GM19467 (cell line): ENCODE measurements around the gene CACNA1G.

Source experiments
- ATAC-seq: cut with Tn5 transposase; IDR thresholded peaks from one replicate; pipeline ENCODE4 v1.9.1; 2021; ENCODE audit warnings: mild to moderate bottlenecking, moderate library complexity; ENCODE audit not compliant: unreplicated experiment

The CACNA1G gene

DNA sequence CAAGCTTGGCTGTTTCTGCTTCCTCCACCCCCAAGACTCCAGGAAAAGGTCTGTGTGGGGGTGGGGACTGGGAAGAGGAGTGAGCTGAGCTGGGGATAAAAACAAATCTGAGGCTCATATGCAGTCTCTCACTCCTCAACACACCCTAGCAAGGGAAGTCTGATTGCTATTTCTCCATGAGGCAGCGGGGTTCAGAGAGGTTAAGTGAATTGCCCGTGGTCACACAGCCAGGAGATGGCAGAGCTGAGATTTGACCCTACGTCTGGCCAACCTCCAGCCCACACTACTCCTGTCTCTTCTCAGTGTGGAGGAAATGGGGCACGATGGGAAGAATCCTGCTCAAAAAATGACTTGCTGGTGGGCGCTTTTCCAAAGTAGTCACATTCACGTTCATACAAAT is 69.4 kb downstream of the CACNA1G start:
- ATAC-seq: no peak

- ATAC-seq: no peak
Observed at GRCh38 chr17:50630524-50631194, 70.1 kb downstream of the CACNA1G start.

DNA sequence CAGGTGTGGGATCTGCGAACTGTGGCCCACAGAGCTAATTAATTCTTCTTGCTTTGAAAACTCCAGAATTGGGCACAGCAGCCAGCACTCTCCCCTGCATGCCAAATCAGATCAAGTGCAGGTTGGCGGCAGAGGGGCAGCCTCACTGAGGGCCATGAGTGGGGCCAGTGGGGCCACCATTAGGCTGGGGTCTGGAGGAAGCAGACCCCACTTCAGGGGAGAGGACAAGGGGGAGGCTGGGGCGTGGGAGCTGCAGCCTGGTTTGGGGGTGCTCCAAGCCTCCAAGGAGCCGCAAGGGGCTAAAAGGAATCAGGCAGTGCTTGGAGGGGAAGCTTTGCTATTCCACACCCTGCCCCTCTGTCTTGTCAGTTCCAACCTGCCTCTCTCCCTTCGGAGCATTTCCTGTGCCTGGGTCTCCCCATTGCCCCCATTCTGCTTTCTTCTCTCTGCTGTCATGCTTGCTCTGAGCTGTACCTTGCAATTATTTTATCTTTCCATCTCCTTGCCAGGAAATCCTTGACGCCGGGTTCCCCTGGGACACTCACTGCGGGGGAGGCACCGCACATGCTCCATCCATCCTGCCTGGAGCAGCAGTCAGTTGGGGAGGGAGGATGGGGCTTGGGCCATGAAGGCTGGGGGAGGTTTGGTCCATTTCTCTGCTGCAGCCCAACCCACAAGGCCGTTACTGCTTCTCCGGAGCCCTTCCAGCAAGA is 70.8 kb downstream of the CACNA1G start:
- no peak for ATAC-seq

- no peak for ATAC-seq
Observed at GRCh38 chr17:50631908-50632571, 71.5 kb downstream of the CACNA1G start.

DNA sequence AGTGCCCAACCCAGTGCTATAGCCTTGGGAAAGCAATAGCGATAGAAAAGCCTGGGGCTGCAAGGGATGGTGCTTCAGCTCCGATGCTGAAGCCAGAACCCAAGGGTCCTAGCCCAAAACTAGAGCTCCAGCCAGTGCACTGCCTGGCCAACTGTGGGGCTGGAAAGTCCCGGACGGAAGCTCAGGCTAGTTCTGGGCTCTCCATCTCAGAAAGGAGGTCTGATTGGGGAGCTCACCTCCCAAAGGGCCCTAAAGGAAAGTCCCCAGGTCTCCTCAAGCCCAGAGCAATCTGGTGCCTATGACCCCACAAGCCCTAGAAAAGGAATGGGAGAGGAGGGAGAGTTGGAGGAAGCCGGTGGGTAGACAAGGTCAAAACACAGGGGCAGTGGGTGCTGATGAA is 72.1 kb downstream of the CACNA1G start:
- no peak for ATAC-seq

DNA sequence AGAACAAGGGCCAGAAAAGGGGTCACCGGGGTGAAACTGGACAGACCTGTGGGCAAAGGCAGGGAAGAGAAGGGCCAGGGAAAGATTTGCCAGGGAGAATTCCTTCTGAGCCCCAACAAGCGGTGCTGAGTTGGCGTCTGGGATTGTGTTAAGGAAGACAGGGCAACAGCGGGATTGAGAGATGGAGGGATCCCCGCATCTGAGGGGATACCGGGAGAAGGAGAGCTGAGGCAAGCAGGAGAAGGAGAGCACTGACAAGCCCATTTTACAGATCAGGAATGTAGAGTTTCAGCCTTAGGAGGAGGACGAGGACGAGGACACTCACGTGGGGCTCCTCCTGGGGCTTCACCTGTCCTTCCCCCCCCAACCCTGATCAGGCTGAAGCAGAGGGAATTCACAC is 73.2 kb downstream of the CACNA1G start:
- no peak for ATAC-seq

GRCh38 chr17:50634224-50634914 is 73.9 kb downstream of the CACNA1G start, which contains the start of gene ABCC3:
Gene ABCC3, plus strand, starts transcription at chr17:50634881. Its CDS starts 56 bp downstream, at chr17:50634937.
- ATAC-seq: no peak

DNA sequence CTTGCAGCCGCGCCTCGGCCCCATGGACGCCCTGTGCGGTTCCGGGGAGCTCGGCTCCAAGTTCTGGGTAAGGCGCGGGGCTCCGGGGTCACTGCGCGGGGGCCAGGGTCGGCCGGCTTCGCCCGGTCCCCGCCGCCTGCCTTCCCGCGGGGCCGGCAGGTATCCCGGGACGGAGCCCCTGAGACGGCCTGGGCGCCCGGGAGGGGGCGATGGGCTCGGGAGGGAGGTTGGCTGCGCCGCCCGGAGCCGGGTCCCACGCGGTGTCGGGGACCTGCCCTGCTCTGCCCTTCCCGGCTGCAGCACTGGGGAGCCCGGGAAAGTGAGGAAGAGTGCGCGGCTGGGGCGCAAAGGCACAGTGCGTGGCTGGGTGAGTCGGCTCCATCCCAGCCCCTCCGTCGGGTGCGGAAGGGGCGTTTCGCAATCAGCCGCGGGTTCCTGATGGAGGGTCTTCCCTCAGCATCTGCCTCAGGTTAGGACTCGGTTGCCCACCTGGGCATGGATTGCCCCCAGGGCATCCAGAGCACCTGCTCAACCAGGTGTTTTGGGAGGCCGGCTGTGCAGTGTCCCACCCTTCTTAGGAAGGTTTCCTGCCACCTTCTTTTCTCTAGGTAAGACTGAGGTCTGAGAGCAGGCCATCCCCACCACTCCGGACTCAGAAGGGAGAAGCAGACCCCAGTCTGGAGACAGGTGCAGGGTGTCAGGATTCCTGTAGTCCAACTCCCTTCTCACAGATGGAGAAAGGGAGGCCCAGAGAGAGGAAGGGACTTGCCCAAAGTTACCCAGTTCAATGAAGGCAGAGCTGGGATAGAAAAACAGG is 74.6 kb downstream of the CACNA1G start:
- ATAC-seq: no peak

DNA sequence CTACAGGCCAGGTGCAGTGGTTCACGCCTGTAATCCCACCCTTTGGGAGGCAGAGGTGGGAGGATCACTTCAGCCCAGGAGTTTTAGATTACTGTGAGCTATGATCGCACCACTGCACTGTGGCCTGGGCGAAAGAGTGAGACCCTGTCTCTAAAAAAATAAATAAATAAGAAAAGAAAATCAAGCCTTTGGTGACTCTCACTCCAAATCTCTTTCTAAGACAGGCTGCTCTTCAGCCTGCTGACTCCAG is 75.1 kb downstream of the CACNA1G start:
- no peak for ATAC-seq

GRCh38 chr17:50635982-50636803 is 75.7 kb downstream of the CACNA1G start:
- no peak for ATAC-seq

DNA sequence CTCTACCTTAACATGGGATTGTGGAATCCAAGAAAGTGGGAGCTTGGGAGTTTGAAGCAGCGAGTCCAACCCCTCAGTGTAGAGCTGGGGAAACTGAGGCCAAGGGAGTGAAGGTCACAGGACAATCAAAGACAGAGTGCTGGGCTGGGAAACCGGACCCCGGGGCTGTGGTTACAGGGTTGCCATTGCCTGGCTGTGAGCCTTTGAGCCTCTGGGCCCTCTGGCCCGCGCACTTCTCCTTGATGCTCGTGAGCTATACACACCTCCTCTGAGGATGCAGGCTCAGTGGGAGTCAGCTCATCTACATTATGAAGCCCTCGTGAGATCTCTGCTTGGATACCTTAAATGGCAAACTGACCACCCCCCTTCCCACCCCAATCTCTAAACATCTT is 76.3 kb downstream of the CACNA1G start:
- no peak for ATAC-seq

GRCh38 chr17:50637829-50638605 is 77.5 kb downstream of the CACNA1G start:
- no peak for ATAC-seq

DNA sequence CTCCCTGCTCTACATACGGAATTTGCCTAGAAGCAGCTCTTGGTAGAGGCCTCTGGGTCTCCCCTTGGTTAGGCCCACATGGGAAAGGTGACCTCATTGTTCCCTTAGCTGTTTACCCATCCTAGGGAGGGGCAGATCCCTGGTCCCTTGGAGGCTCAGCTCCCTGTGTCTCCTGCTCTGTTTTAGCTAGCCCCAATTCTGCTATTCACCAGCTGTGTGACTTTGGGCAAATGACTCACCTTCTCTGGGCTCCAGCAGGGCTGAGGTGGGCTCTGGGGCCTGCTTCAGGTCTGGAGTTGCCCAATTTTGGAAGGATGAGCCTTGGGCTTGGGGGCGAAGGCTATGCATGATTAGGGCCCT is 78.1 kb downstream of the CACNA1G start:
- no peak for ATAC-seq

- ATAC-seq: no peak
Observed at GRCh38 chr17:50638966-50639713, 78.6 kb downstream of the CACNA1G start.

DNA sequence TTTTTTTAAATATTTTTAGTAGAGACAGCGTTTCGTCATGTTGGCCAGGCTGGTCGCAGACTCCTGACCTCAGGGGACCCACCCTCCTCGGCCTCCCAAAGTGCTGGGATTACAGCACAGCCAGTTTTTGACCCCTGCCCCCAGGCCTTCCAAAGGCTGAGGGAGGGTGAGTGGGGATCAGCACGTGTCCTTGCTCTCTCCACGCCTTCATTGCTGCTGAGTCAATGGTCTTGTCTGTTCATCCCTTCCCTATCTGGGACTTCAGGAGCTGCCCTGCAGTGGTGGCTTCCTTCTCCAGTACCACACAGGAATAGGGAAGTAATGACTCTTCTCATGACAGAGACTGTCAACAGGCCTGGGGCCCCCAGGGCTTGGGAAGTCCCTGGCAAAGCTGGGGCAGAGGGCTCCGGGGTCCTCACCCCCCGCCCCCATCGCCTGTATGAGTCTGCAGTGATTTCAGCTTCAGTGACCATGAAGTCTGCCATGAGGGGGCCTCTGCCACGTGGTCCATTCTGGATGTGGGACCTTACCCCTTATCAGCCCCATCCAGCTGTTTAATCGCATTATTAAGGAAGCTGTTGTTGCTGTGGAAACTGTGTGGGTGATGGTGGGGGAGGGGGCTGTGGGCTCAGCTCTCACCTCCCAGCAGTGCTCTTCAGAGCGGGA is 80.3 kb downstream of the CACNA1G start:
- no peak for ATAC-seq

- no peak for ATAC-seq
Observed at GRCh38 chr17:50641357-50641756, 80.8 kb downstream of the CACNA1G start.

- no peak for ATAC-seq
Observed at GRCh38 chr17:50642071-50642721, 81.7 kb downstream of the CACNA1G start.
